ENCODE data around the gene EIF3L.

- TF ChIP-seq, protein P1, sequence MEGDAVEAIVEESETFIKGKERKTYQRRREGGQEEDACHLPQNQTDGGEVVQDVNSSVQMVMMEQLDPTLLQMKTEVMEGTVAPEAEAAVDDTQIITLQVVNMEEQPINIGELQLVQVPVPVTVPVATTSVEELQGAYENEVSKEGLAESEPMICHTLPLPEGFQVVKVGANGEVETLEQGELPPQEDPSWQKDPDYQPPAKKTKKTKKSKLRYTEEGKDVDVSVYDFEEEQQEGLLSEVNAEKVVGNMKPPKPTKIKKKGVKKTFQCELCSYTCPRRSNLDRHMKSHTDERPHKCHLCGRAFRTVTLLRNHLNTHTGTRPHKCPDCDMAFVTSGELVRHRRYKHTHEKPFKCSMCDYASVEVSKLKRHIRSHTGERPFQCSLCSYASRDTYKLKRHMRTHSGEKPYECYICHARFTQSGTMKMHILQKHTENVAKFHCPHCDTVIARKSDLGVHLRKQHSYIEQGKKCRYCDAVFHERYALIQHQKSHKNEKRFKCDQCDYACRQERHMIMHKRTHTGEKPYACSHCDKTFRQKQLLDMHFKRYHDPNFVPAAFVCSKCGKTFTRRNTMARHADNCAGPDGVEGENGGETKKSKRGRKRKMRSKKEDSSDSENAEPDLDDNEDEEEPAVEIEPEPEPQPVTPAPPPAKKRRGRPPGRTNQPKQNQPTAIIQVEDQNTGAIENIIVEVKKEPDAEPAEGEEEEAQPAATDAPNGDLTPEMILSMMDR (IDR thresholded peaks at IDR 0.05): no peak
- TF ChIP-seq POLR2AphosphoS5 (IDR thresholded peaks at IDR 0.05; ENCODE audit: insufficient read depth in 1 of 2, low read depth in 1 of 2): no peak
Observed at GRCh38 chr22:37909766-37910165, 60.5 kb downstream of the EIF3L start.
